ENCODE results near the gene MARVELD1.

- no peak for TF ChIP-seq CTCF (IDR thresholded peaks at IDR 0.05; ENCODE audit: poor library complexity)
- no peak for TF ChIP-seq EZH2 (IDR thresholded peaks at IDR 0.05; ENCODE audit: borderline replicate concordance)
- TF ChIP-seq EZH2phosphoT487 (IDR thresholded peaks at IDR 0.05; ENCODE audit: low read depth, severe bottlenecking, unreplicated experiment), result no peak
These were observed 53.7 kb downstream of the MARVELD1 start for GRCh38 chr10:97766996-97767924.

Data from hepatocyte (in vitro differentiated cells).